HepG2 (cell line): ENCODE results near the gene AMOTL2. TPM values are rescaled to one million over a fixed set of nuclear protein-coding genes. Genes with fewer than 3 reads are reported as not detected.

ENCODE experiments used
- GATAD1 ChIP-seq: IDR thresholded peaks from 2 replicates; pipeline ENCODE4 v1.6.1; 2016; ENCODE audit warnings: missing genetic modification reagents, missing compliant biosample characterization
- MZF1 ChIP-seq: sonication (generic); formaldehyde crosslinking; IDR thresholded peaks from 2 replicates; pipeline ENCODE4 v1.8.1; 2023; ENCODE audit warnings: mild to moderate bottlenecking, missing genetic modification reagents, borderline replicate concordance
- POLR2A ChIP-seq, 2 experiments: IDR thresholded peaks; 2 replicates each; pipeline ENCODE4 v1.6.1; 2011; ENCODE audit warnings: low read depth in 2 of 2, low read length in 2 of 2, mild to moderate bottlenecking in 1 of 2, moderate library complexity in 1 of 2; ENCODE audit not compliant: insufficient read depth in 1 of 2
- RCOR2 ChIP-seq: IDR thresholded peaks from 2 replicates; pipeline ENCODE4 v1.6.1; 2016; ENCODE audit warnings: missing biosample characterization, missing genetic modification reagents
- WIZ ChIP-seq: sonication (generic); formaldehyde crosslinking; IDR thresholded peaks from 2 replicates; pipeline ENCODE4 v1.5.1; 2020; ENCODE audit warnings: mild to moderate bottlenecking, missing genetic modification reagents
- ZKSCAN1 ChIP-seq: fragments of 150-350 bp; IDR thresholded peaks from 2 replicates; pipeline ENCODE4 v1.6.1; 2014; ENCODE audit warnings: low read length
- ZNF251 ChIP-seq: sonication (generic); formaldehyde crosslinking; IDR thresholded peaks from 2 replicates; pipeline ENCODE4 v1.9.0; 2021; ENCODE audit warnings: mild to moderate bottlenecking, missing genetic modification reagents
- ZNF263 ChIP-seq: sonication (generic); formaldehyde crosslinking; IDR thresholded peaks from 2 replicates; pipeline ENCODE4 v1.4.0; 2020; ENCODE audit warnings: missing genetic modification reagents
- ZNF557 ChIP-seq: sonication (generic); formaldehyde crosslinking; IDR thresholded peaks from 2 replicates; pipeline ENCODE4 v1.4.0; 2020; ENCODE audit warnings: missing genetic modification reagents
- ZNF747 ChIP-seq: sonication (generic); formaldehyde crosslinking; IDR thresholded peaks from 2 replicates; pipeline ENCODE4 v1.8.1; 2023; ENCODE audit warnings: missing genetic modification reagents, mild to moderate bottlenecking, borderline replicate concordance
- ZNF749 ChIP-seq: sonication (generic); formaldehyde crosslinking; IDR thresholded peaks from 2 replicates; pipeline ENCODE4 v1.8.0; 2022; ENCODE audit warnings: mild to moderate bottlenecking, missing genetic modification reagents, moderate library complexity, borderline replicate concordance
- ZNF83 ChIP-seq: sonication (generic); formaldehyde crosslinking; IDR thresholded peaks from 2 replicates; pipeline ENCODE4 v1.4.0; 2020; ENCODE audit warnings: missing genetic modification reagents, mild to moderate bottlenecking, borderline replicate concordance
- ZNF878 ChIP-seq: sonication (generic); formaldehyde crosslinking; IDR thresholded peaks from 2 replicates; pipeline ENCODE4 v1.8.1; 2023; ENCODE audit warnings: mild to moderate bottlenecking, missing genetic modification reagents, moderate library complexity
- polyA plus RNA-seq, 8 experiments: library from polyadenylated mRNA; depleted of rRNA in 3 of 8; stranded (reverse) in 7 of 8; unstranded in 1 of 8; fragments of >200 nt; fragmentation: Illumina TruSeq in 4 of 8; extraction: Trizol in 4 of 8; gene quantifications; 2 replicates each; pipeline versions ENCODE4 v1.2.1 to v1.2.3, GENCODE V29; 2011 to 2016; ENCODE audit warnings: low read depth in 4 of 8, missing spikeins in 1 of 8, mixed read lengths in 1 of 8; ENCODE audit not compliant: insufficient read depth in 1 of 8
- total RNA-seq, 5 experiments: library from RNA; depleted of rRNA; stranded (reverse); fragments of >200 nt; fragmentation: Illumina TruSeq; extraction: Trizol; gene quantifications; 2 replicates each; pipeline ENCODE4 v1.2.3, GENCODE V29; 2016; ENCODE audit warnings: low read depth in 1 of 5
- TF ChIP-seq, protein P1 (sequence below): sonication (generic); formaldehyde crosslinking; IDR thresholded peaks from 2 replicates; pipeline ENCODE4 v1.5.0; 2020; ENCODE audit warnings: missing genetic modification reagents
- TF ChIP-seq, protein P2 (sequence below): sonication (generic); formaldehyde crosslinking; IDR thresholded peaks from 2 replicates; pipeline ENCODE4 v1.5.0; 2020; ENCODE audit warnings: mild to moderate bottlenecking, missing genetic modification reagents, borderline replicate concordance
- TF ChIP-seq, protein P3 (sequence below): sonication (generic); formaldehyde crosslinking; IDR thresholded peaks from 2 replicates; pipeline ENCODE4 v1.8.0; 2022; ENCODE audit warnings: missing genetic modification reagents, low read depth, mild to moderate bottlenecking, borderline replicate concordance
- TF ChIP-seq, protein P4 (sequence below): sonication (generic); formaldehyde crosslinking; IDR thresholded peaks from 2 replicates; pipeline ENCODE4 v1.5.0; 2020; ENCODE audit warnings: mild to moderate bottlenecking, missing genetic modification reagents, moderate library complexity
- TF ChIP-seq, protein P5 (sequence below), 2 experiments: IDR thresholded peaks; 2 replicates each; pipeline ENCODE4 v1.6.1; 2011 to 2012; ENCODE audit warnings: low read length in 2 of 2, borderline replicate concordance in 1 of 2, low read depth in 1 of 2, mild to moderate bottlenecking in 1 of 2, moderate library complexity in 1 of 2

The AMOTL2 gene
- total and polyA plus RNA-seq, 2 of the 13 experiments (the other 11 are each of a cell fraction or from before 2014, with no cell fraction given): 17.3 to 18.5 TPM

DNA sequence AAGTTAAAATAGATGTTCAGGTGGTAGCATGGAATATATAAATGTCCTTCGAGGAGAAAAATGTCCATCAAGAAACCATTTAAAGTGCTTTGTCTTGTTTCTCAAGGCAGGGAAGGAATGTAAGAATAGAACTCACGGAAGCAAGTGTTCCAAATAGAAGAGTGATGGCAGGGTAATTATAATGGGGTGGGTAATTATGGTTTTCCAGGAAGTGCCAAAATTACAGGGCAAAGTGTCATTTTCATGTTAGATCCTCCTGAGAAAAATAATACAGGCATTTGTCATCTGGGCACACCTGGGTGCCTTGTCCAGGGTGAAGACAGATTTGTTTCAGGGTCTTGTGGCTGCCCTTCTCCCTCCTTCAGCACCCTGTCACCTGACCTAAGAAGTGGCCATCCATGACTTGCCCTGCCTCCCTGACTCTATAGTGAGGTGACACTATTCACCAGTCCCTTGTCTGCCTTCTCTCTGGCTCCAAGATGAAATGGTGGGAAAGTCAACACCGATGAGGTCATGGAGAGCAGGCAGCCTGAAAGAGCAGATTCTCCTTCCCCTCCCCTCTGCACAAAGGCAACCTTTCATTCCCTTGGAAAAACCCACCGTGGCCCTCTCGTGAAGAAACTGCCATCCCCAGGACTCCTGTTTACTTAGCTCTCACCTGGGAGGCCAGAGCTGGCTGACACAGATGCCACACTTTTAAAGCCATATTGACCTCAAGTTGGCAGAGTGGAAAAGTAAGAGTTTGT is 45.1 kb upstream of the AMOTL2 start (continued):
- TF ChIP-seq, protein P1, sequence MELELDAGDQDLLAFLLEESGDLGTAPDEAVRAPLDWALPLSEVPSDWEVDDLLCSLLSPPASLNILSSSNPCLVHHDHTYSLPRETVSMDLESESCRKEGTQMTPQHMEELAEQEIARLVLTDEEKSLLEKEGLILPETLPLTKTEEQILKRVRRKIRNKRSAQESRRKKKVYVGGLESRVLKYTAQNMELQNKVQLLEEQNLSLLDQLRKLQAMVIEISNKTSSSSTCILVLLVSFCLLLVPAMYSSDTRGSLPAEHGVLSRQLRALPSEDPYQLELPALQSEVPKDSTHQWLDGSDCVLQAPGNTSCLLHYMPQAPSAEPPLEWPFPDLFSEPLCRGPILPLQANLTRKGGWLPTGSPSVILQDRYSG (CRISPR knock-in tag): no peak
- TF ChIP-seq ZNF263 (CRISPR knock-in tag) (no peak), ZNF83 (CRISPR knock-in tag) (no peak), GATAD1 (CRISPR knock-in tag) (peak; percentile 22; the same call in 1 of the 2 replicates), ZNF557 (no peak), ZNF251 (CRISPR knock-in tag) (no peak), WIZ (CRISPR knock-in tag) (no peak), POLR2A (IDR thresholded peaks at IDR 0.05; ENCODE audit: insufficient read depth in 1 of 2, low read depth in 2 of 2, low read length in 2 of 2) (no peak), ZNF749 (CRISPR knock-in tag) (0 out of 2 replicates have a peak, but pooled peaks have one; percentile 25), RCOR2 (CRISPR knock-in tag) (peak; percentile 53; the same call in 1 of the 2 replicates), ZNF747 (no peak), ZNF878 (CRISPR knock-in tag) (no peak), MZF1 (no peak), ZKSCAN1 (no peak)
- TF ChIP-seq, protein P2, sequence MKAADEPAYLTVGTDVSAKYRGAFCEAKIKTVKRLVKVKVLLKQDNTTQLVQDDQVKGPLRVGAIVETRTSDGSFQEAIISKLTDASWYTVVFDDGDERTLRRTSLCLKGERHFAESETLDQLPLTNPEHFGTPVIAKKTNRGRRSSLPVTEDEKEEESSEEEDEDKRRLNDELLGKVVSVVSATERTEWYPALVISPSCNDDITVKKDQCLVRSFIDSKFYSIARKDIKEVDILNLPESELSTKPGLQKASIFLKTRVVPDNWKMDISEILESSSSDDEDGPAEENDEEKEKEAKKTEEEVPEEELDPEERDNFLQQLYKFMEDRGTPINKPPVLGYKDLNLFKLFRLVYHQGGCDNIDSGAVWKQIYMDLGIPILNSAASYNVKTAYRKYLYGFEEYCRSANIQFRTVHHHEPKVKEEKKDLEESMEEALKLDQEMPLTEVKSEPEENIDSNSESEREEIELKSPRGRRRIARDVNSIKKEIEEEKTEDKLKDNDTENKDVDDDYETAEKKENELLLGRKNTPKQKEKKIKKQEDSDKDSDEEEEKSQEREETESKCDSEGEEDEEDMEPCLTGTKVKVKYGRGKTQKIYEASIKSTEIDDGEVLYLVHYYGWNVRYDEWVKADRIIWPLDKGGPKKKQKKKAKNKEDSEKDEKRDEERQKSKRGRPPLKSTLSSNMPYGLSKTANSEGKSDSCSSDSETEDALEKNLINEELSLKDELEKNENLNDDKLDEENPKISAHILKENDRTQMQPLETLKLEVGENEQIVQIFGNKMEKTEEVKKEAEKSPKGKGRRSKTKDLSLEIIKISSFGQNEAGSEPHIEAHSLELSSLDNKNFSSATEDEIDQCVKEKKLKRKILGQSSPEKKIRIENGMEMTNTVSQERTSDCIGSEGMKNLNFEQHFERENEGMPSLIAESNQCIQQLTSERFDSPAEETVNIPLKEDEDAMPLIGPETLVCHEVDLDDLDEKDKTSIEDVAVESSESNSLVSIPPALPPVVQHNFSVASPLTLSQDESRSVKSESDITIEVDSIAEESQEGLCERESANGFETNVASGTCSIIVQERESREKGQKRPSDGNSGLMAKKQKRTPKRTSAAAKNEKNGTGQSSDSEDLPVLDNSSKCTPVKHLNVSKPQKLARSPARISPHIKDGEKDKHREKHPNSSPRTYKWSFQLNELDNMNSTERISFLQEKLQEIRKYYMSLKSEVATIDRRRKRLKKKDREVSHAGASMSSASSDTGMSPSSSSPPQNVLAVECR (CRISPR knock-in tag): peak; percentile 55; the same call in 1 of the 2 replicates
- TF ChIP-seq, protein P3, sequence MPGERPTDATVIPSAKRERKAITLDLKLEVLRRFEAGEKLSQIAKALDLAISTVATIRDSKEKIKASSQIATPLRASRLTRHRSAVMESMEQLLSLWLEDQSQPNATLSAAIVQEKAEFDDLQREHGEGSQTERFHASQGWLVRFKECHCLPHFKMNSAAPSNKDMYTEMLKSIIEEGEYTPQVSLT (CRISPR knock-in tag): no peak
- TF ChIP-seq, protein P4, sequence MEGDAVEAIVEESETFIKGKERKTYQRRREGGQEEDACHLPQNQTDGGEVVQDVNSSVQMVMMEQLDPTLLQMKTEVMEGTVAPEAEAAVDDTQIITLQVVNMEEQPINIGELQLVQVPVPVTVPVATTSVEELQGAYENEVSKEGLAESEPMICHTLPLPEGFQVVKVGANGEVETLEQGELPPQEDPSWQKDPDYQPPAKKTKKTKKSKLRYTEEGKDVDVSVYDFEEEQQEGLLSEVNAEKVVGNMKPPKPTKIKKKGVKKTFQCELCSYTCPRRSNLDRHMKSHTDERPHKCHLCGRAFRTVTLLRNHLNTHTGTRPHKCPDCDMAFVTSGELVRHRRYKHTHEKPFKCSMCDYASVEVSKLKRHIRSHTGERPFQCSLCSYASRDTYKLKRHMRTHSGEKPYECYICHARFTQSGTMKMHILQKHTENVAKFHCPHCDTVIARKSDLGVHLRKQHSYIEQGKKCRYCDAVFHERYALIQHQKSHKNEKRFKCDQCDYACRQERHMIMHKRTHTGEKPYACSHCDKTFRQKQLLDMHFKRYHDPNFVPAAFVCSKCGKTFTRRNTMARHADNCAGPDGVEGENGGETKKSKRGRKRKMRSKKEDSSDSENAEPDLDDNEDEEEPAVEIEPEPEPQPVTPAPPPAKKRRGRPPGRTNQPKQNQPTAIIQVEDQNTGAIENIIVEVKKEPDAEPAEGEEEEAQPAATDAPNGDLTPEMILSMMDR (CRISPR knock-in tag): peak; percentile 19; the same call in 1 of the 2 replicates
- TF ChIP-seq, protein P5, sequence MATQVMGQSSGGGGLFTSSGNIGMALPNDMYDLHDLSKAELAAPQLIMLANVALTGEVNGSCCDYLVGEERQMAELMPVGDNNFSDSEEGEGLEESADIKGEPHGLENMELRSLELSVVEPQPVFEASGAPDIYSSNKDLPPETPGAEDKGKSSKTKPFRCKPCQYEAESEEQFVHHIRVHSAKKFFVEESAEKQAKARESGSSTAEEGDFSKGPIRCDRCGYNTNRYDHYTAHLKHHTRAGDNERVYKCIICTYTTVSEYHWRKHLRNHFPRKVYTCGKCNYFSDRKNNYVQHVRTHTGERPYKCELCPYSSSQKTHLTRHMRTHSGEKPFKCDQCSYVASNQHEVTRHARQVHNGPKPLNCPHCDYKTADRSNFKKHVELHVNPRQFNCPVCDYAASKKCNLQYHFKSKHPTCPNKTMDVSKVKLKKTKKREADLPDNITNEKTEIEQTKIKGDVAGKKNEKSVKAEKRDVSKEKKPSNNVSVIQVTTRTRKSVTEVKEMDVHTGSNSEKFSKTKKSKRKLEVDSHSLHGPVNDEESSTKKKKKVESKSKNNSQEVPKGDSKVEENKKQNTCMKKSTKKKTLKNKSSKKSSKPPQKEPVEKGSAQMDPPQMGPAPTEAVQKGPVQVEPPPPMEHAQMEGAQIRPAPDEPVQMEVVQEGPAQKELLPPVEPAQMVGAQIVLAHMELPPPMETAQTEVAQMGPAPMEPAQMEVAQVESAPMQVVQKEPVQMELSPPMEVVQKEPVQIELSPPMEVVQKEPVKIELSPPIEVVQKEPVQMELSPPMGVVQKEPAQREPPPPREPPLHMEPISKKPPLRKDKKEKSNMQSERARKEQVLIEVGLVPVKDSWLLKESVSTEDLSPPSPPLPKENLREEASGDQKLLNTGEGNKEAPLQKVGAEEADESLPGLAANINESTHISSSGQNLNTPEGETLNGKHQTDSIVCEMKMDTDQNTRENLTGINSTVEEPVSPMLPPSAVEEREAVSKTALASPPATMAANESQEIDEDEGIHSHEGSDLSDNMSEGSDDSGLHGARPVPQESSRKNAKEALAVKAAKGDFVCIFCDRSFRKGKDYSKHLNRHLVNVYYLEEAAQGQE (IDR thresholded peaks at IDR 0.05; ENCODE audit: borderline replicate concordance in 1 of 2, low read depth in 1 of 2, low read length in 2 of 2): no peak
